ENCODE data around the gene PLPP3. TPM values are rescaled to one million over a fixed set of nuclear protein-coding genes. Genes with fewer than 3 reads are reported as not detected.
A peak's percentile ranks its signal among the peaks of the same experiment; 100 is the strongest.

Gene PLPP3
- total and polyA plus RNA-seq, 2 experiments from 2014 or later, result 41.9 to 61.9 TPM

DNA sequence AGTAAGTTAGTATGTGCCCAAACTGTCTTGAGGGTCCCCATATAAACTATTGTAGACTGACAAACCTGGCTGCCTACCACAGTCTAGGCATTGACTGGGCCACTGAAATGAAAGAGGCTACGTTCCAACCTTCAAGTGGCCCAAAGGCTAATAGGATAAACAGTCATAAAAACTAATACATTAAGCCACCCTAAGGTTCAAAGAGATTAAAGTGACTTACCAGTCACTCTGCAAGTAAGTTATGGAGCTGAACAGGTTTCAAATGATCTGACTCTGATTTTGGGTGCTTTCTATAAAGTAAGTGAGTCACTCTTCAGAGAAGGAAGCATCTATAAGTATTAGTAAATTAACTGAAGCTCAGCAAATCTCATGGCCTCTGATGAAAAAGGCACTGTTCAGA, 38.0 kb downstream of the PLPP3 start:
- H3K4me2 ChIP-seq, result 0 out of 2 replicates have a peak overlapping the region, but pooled peaks have one; percentile 5
- H2AFZ ChIP-seq, result no peak overlapping the region
- Mint-ChIP-seq H3K27me3 (ENCODE audit: insufficient read depth, low read depth, poor library complexity) (no peaks in the 10 kb centered on the region), H3K36me3 (ENCODE audit: low read depth) (peaks cover 44% of the 10 kb centered on the region), H3K4me3 (no peak overlapping the region), H3K9me3 (no peaks in the 10 kb centered on the region), H3K27ac (no peak overlapping the region), H3K4me1 (peaks cover 89% of the 10 kb centered on the region)
- no peak for ATAC-seq
- TF ChIP-seq STAT1 (IDR thresholded peaks at IDR 0.05; ENCODE audit: unreplicated experiment) (no peak), ZNF331 (CRISPR knock-in tag; IDR thresholded peaks at IDR 0.05; ENCODE audit: low read depth) (no peak), EZH2phosphoT487 (IDR thresholded peaks at IDR 0.05; ENCODE audit: unreplicated experiment) (no peak), EZH2 (IDR thresholded peaks at IDR 0.05; ENCODE audit: low read depth, unreplicated experiment) (no peak), NANOG (IDR thresholded peaks at IDR 0.05; ENCODE audit: borderline replicate concordance) (no peak), POLR2AphosphoS5 (IDR thresholded peaks at IDR 0.05; ENCODE audit: low read depth) (no peak), JUNB (IDR thresholded peaks at IDR 0.05; ENCODE audit: unreplicated experiment) (no peak), ZNF114 (CRISPR knock-in tag; IDR thresholded peaks at IDR 0.05) (no peak), CREB1 (CRISPR knock-in tag; IDR thresholded peaks at IDR 0.05; ENCODE audit: low read depth) (no peak)
- TF ChIP-seq, protein P1, sequence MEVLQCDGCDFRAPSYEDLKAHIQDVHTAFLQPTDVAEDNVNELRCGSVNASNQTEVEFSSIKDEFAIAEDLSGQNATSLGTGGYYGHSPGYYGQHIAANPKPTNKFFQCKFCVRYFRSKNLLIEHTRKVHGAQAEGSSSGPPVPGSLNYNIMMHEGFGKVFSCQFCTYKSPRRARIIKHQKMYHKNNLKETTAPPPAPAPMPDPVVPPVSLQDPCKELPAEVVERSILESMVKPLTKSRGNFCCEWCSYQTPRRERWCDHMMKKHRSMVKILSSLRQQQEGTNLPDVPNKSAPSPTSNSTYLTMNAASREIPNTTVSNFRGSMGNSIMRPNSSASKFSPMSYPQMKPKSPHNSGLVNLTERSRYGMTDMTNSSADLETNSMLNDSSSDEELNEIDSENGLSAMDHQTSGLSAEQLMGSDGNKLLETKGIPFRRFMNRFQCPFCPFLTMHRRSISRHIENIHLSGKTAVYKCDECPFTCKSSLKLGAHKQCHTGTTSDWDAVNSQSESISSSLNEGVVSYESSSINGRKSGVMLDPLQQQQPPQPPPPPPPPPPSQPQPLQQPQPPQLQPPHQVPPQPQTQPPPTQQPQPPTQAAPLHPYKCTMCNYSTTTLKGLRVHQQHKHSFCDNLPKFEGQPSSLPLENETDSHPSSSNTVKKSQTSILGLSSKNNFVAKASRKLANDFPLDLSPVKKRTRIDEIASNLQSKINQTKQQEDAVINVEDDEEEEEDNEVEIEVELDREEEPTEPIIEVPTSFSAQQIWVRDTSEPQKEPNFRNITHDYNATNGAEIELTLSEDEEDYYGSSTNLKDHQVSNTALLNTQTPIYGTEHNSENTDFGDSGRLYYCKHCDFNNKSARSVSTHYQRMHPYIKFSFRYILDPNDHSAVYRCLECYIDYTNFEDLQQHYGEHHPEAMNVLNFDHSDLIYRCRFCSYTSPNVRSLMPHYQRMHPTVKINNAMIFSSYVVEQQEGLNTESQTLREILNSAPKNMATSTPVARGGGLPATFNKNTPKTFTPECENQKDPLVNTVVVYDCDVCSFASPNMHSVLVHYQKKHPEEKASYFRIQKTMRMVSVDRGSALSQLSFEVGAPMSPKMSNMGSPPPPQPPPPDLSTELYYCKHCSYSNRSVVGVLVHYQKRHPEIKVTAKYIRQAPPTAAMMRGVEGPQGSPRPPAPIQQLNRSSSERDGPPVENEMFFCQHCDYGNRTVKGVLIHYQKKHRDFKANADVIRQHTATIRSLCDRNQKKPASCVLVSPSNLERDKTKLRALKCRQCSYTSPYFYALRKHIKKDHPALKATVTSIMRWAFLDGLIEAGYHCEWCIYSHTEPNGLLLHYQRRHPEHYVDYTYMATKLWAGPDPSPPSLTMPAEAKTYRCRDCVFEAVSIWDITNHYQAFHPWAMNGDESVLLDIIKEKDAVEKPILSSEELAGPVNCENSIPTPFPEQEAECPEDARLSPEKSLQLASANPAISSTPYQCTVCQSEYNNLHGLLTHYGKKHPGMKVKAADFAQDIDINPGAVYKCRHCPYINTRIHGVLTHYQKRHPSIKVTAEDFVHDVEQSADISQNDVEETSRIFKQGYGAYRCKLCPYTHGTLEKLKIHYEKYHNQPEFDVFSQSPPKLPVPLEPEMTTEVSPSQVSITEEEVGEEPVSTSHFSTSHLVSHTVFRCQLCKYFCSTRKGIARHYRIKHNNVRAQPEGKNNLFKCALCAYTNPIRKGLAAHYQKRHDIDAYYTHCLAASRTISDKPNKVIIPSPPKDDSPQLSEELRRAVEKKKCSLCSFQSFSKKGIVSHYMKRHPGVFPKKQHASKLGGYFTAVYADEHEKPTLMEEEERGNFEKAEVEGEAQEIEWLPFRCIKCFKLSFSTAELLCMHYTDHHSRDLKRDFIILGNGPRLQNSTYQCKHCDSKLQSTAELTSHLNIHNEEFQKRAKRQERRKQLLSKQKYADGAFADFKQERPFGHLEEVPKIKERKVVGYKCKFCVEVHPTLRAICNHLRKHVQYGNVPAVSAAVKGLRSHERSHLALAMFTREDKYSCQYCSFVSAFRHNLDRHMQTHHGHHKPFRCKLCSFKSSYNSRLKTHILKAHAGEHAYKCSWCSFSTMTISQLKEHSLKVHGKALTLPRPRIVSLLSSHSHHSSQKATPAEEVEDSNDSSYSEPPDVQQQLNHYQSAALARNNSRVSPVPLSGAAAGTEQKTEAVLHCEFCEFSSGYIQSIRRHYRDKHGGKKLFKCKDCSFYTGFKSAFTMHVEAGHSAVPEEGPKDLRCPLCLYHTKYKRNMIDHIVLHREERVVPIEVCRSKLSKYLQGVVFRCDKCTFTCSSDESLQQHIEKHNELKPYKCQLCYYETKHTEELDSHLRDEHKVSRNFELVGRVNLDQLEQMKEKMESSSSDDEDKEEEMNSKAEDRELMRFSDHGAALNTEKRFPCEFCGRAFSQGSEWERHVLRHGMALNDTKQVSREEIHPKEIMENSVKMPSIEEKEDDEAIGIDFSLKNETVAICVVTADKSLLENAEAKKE (CRISPR knock-in tag; IDR thresholded peaks at IDR 0.05), result no peak
- TF ChIP-seq, protein P2, sequence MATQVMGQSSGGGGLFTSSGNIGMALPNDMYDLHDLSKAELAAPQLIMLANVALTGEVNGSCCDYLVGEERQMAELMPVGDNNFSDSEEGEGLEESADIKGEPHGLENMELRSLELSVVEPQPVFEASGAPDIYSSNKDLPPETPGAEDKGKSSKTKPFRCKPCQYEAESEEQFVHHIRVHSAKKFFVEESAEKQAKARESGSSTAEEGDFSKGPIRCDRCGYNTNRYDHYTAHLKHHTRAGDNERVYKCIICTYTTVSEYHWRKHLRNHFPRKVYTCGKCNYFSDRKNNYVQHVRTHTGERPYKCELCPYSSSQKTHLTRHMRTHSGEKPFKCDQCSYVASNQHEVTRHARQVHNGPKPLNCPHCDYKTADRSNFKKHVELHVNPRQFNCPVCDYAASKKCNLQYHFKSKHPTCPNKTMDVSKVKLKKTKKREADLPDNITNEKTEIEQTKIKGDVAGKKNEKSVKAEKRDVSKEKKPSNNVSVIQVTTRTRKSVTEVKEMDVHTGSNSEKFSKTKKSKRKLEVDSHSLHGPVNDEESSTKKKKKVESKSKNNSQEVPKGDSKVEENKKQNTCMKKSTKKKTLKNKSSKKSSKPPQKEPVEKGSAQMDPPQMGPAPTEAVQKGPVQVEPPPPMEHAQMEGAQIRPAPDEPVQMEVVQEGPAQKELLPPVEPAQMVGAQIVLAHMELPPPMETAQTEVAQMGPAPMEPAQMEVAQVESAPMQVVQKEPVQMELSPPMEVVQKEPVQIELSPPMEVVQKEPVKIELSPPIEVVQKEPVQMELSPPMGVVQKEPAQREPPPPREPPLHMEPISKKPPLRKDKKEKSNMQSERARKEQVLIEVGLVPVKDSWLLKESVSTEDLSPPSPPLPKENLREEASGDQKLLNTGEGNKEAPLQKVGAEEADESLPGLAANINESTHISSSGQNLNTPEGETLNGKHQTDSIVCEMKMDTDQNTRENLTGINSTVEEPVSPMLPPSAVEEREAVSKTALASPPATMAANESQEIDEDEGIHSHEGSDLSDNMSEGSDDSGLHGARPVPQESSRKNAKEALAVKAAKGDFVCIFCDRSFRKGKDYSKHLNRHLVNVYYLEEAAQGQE (IDR thresholded peaks at IDR 0.05; ENCODE audit: unreplicated experiment), result no peak
- TF ChIP-seq, protein P3, sequence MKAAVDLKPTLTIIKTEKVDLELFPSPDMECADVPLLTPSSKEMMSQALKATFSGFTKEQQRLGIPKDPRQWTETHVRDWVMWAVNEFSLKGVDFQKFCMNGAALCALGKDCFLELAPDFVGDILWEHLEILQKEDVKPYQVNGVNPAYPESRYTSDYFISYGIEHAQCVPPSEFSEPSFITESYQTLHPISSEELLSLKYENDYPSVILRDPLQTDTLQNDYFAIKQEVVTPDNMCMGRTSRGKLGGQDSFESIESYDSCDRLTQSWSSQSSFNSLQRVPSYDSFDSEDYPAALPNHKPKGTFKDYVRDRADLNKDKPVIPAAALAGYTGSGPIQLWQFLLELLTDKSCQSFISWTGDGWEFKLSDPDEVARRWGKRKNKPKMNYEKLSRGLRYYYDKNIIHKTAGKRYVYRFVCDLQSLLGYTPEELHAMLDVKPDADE (IDR thresholded peaks at IDR 0.05), result no peak
- TF ChIP-seq, protein P4, sequence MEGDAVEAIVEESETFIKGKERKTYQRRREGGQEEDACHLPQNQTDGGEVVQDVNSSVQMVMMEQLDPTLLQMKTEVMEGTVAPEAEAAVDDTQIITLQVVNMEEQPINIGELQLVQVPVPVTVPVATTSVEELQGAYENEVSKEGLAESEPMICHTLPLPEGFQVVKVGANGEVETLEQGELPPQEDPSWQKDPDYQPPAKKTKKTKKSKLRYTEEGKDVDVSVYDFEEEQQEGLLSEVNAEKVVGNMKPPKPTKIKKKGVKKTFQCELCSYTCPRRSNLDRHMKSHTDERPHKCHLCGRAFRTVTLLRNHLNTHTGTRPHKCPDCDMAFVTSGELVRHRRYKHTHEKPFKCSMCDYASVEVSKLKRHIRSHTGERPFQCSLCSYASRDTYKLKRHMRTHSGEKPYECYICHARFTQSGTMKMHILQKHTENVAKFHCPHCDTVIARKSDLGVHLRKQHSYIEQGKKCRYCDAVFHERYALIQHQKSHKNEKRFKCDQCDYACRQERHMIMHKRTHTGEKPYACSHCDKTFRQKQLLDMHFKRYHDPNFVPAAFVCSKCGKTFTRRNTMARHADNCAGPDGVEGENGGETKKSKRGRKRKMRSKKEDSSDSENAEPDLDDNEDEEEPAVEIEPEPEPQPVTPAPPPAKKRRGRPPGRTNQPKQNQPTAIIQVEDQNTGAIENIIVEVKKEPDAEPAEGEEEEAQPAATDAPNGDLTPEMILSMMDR (conservative IDR thresholded peaks at IDR 0.05; ENCODE audit: low read depth in 2 of 2), result no peak
- H3K4me1 ChIP-seq (ENCODE audit: insufficient read depth), result peaks cover 93% of the 10 kb centered on the region
- H3K4me3 ChIP-seq, result no peak overlapping the region
- 0 out of 2 replicates have a peak, but pooled peaks cover 6% of the 10 kb centered on the region for H3K36me3 ChIP-seq (ENCODE audit: insufficient read depth)
- H4K20me1 ChIP-seq (replicated peaks; ENCODE audit: insufficient read depth), result no peaks in the 10 kb centered on the region
- DNase-seq (ENCODE audit: low spot score), result no peak
- H3K27me3 ChIP-seq (ENCODE audit: insufficient read depth), result no peaks in the 10 kb centered on the region
- H3K79me2 ChIP-seq (replicated peaks; ENCODE audit: insufficient read depth), result peaks cover 96% of the 10 kb centered on the region
- peaks cover 15% of the 10 kb centered on the region for H3F3A ChIP-seq (replicated peaks; ENCODE audit: low read depth)
- peaks cover 6% of the 10 kb centered on the region; the same call in 1 of the 2 replicates for H3K9me2 ChIP-seq (ENCODE audit: insufficient read depth)
- H3K27ac ChIP-seq (ENCODE audit: low read depth), result no peak overlapping the region
